Measurements from ENCODE around the gene SNX13.

SNX13 gene

GRCh38 chr7:17944720-17945119 is 4.4 kb upstream of the SNX13 start:
- no peak for DNase-seq (ENCODE audit: low read depth)

GRCh38 chr7:17943006-17943405 is 2.7 kb upstream of the SNX13 start:
- no peak for DNase-seq (ENCODE audit: low read depth)

GRCh38 chr7:17942231-17942630 is 1.9 kb upstream of the SNX13 start:
- no peak for DNase-seq (ENCODE audit: low read depth)

DNA sequence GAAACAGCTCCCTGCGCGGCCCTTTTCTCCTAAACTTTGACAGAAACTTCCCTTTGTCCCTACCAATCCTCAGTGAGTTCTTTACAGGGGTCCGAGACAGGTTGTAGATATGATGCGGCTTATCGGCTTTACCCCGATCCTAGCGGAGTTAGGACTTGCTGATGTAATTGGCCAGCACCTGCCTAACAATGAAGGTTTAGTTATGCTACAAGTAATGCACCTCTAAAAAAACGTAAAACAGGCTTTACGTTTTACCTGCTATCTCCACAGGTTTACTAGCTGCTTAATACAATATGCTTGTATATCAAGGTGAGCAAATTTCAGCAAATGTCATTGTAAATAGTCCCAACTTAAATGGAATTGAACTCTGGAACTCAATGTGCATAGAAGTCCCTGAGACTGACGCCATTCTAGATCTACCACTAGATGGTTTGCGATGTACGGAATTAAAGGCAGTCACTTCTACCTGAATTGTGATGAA is 697 bp upstream of the SNX13 start:
- DNase-seq (ENCODE audit: low read depth): no peak

DNA sequence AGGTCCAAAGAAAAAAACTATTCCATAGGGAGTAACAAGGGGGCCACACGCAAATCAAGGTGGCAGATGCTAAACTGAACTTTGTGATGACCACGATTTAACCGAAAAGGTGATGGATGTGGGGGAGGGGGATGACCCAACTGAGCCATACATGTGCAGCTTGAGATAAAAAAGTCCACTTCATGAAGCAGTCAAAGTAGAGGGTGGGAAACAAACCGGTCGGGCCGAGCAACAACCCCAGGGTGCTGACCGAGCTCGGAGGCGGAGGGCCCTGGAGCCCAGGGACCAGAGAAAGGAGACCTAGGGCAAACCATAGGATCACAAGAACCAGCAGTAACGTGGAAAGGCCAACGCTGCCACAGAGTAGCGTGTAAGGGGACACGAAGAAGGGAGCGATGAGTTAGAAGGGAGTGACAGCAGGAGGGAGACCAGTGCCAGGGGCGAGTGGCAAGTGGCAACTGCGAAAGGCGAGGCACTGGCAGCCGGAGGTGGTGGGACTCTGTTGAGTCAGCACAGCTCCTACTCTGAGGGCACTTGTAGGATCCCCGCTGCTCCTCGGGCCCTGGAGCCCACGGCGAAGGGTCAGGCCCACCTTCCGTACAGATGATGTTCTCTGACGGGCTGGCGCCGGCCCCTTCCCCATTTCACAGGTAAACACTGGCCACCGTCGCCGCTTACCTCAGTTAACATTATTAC is 540 bp downstream of the SNX13 start:
- peak; percentile 19 for DNase-seq (ENCODE audit: low read depth)

DNA sequence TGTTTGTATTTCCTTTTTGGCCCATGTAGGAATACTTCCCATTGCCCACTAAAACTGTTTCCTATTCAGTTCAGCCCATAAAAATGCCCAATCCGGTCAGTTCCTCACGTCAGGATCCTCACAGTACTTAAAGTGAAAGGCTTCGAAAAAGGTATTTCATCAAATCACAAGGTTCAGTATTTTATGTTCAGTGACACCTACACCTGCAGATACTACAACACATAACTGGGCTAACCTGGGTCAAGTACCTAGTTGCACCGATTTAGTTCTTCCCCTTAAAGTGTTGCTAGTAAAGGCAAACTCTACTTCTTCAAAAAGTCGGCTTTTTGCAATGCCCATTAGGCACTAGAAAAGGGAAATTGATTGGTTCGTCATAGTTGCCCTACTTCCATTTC is 1.1 kb downstream of the SNX13 start:
- DNase-seq (ENCODE audit: low read depth): peak; percentile 21

GRCh38 chr7:17937506-17938120 is 2.7 kb downstream of the SNX13 start:
- no peak for DNase-seq (ENCODE audit: low read depth)

- no peak for DNase-seq (ENCODE audit: low read depth)
Measured at GRCh38 chr7:17936321-17936720, 4.0 kb downstream of the SNX13 start.

DNA sequence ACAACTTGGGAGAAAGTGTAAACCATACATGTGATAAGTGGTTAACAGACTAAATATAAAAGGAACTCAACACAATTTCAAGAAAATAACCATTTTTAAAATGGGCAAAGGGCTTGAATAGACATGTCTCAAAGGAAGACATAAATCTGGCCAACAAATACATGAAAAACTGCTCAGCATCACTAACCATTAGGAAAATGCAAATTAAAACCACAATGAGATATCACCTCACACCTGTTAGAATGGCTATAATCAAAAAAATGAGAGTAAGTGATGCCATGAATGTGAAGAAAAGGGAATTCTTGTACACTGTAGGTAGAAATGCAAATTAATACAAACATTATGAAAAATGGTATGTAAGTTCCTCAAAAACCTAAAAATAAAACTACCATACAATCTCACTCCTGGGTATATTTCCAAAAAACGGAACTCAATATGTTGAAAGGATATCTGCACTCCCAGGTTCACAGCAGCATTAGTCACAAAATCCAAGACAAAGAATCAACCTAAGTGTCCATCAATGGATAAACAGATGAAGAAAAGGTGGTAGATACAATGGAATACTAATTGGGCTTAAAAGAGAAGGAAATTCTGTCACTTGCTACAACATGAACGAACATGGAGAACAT is 5.6 kb downstream of the SNX13 start:
- no peak for DNase-seq (ENCODE audit: low read depth)

DNA sequence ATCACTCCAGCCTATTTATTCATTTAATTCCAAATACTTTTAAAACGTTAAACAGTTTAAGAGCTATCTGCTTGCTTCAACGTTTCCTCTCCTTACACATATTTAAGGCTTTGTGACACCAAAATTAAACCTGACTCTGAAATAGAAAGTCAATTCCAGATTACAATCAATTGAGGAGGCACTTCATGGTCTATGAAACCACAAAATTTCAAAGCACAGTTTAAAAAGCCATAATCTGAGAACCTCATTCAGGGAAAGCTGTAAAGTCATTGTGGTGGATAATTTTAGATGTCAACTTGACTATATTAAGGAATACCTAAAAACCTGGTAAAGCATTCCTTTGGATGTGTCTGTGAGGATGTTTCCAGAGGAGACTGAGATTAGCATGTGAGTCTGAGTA is 6.2 kb downstream of the SNX13 start:
- no peak for DNase-seq (ENCODE audit: low read depth)

DNA sequence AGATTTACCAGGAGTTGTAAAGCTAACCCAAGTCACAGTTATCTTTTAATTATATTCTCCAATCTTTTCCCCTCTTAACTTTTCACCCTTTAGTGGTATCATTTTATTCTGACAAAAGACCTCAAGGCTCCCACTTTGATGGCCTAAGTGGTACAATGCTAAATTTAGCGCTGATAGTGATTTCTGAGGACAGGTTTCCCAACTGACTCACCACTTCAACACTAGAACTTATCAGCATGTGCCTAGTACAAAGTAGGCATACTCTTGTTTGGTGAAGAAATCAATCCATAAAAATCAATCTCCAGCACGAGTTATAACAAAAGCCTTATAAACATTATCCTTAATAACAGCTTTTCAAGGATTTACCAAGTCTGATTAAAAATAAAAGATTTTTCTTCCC is 7.5 kb downstream of the SNX13 start:
- DNase-seq (ENCODE audit: low read depth): no peak

DNA sequence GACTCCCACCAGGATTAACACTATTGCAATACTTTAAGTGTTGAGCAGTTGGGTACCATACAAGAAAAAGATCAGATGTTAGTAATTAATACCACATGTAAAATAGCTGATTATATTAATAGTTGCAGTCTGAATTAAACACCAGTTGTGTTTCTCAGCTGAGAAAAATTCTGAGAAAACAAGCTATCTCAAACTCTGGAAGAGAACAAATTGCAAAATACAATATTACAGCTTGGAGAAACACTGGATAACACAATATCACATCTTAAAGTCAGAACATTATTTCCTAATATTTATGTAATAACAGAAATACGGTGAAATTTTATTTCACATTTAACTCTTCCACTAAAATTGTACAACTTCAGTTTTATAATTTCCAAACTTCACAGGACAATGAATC is 9.2 kb downstream of the SNX13 start:
- no peak for DNase-seq (ENCODE audit: low read depth)

- DNase-seq (ENCODE audit: low read depth): no peak
Measured at GRCh38 chr7:17930546-17930945, 9.7 kb downstream of the SNX13 start.

- DNase-seq (ENCODE audit: low read depth): no peak
Measured at GRCh38 chr7:17929647-17930395, 10.5 kb downstream of the SNX13 start.

DNA sequence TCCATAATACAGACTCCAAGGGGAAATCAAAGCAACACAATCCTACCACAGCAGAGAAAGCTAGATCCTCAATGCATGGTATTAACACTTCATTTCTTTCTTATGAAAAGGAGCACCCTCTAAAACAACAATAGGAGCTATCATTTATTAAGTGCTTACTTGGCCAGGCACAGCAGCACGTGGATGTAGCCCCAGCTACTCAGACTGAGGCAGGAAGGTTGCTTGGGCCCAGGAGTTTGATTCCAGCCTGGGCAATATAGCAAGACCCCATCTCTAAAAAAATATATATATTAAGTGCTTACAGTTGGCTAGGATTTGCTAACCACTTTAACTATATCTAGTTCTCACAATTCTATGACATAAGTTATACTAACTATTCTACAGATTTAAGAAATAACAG is 12.2 kb downstream of the SNX13 start:
- no peak for DNase-seq (ENCODE audit: low read depth)

- DNase-seq (ENCODE audit: low read depth): no peak
Measured at GRCh38 chr7:17921857-17922416, 18.4 kb downstream of the SNX13 start.

GRCh38 chr7:17917842-17918241 is 22.5 kb downstream of the SNX13 start:
- DNase-seq (ENCODE audit: low read depth): no peak

GRCh38 chr7:17916786-17917185 is 23.5 kb downstream of the SNX13 start:
- no peak for DNase-seq (ENCODE audit: low read depth)

GRCh38 chr7:17915796-17916195 is 24.5 kb downstream of the SNX13 start:
- peak; percentile 41 for DNase-seq (ENCODE audit: low read depth)

DNA sequence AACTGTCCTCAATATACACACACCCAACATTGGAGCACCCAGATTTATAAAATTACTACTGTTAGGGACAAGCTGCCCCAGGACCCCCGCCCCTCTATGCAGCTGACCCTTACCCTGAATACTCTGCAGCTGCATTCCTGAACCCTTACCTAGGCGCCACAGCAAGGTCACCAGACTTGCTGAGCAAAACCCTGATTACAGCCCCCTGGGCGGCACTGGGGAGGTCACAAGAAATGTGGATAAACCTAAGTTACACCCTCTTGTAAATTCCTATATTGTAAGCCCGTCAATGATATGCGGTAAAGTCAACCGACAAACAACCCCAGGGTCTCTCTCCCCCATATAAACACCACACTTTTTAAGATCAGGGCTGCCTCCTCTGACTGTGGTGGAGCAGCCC is 25.1 kb downstream of the SNX13 start:
- DNase-seq (ENCODE audit: low read depth): no peak

DNA sequence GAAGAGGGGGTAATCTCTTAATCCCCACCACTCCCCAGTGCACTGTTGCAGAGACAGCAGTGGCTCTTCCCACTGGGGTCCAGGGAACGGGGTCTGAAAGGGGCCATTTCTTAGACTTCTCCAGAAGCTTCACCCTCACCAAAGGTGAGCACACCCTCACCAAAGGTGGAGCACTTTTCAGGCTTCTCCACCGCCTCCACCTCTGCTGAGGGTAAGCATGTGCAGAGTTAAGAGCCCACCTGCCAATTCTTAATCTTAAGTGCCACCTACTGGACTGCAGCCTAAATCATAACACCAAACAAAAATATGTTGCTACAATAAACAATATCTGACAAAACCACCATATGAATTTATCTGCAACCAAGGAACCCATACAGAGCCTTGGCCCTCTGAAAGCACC is 27.0 kb downstream of the SNX13 start:
- no peak for DNase-seq (ENCODE audit: low read depth)

DNA sequence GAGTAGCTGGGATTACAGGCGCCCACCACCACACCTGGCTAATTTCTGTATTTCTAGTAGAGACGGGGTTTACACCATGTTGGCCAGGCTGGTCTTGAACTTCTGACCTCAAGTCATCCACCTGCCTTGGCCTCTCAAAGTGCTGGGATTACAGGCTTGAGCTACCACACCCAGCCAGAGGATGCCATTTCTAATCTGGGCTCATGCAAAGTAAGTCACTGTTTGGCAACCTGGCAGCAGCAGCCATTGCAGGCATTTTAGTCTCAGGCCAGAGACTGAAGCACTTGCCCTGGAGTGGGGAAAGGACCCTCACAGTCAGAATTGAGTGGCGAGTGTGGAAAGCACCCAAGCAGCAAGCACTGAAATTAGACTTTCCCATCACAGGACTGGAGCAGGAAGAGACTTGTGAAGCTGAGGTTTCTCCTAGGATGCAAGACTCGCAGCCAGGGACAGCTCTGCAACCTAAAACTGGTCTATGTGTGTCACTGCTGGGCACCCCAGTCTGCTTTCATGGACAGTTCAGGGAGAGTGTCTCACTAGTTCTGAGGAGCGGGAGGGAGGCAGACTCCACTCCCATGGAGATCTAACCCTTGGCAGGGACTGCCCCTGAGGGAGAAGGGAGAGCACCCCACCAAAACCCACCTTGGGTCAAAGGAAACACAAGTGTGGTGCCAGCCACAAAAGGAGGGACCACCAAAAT is 27.6 kb downstream of the SNX13 start:
- DNase-seq (ENCODE audit: low read depth): no peak

All from fibroblast of gingiva (primary cell).